Transverse colon (tissue), 4 donors: ENCODE results near the gene TMEM200A. TPM values are rescaled to one million over a fixed set of nuclear protein-coding genes. Genes with fewer than 3 reads are reported as not detected.

Experiments used
- DNase-seq: peaks from one replicate; pipeline ENCODE4 v3.0.0-alpha.2; 2019
- H3K27ac ChIP-seq, 4 donors: fragments of 200-600 bp; sonication (generic); 2 replicates each; pipeline ENCODE4 v1.5.1; 2016 to 2018; ENCODE audit warnings: inconsistent platforms in 4 of 4
- H3K27me3 ChIP-seq: fragments of 200-600 bp; sonication (generic); 2 replicates; pipeline ENCODE4 v1.5.1; 2017; ENCODE audit warnings: inconsistent platforms
- H3K36me3 ChIP-seq, 4 donors: fragments of 200-600 bp; sonication (generic); 2 replicates each; pipeline ENCODE4 v1.5.1; 2017 to 2019; ENCODE audit warnings: inconsistent platforms in 4 of 4
- H3K4me1 ChIP-seq, 4 donors: fragments of 200-600 bp; sonication (generic); 2 replicates each; pipeline ENCODE4 v1.5.1; 2017 to 2020; ENCODE audit warnings: inconsistent platforms in 4 of 4
- H3K4me3 ChIP-seq, 4 donors: fragments of 200-600 bp; sonication (generic); 1 replicate in 1 of 4; 2 replicates in 3 of 4; pipeline versions ENCODE4 v1.5.1 to v1.6.1; 2017 to 2019; ENCODE audit warnings: inconsistent platforms in 4 of 4
- H3K9me3 ChIP-seq, 2 donors: fragments of 200-600 bp; sonication (generic); 2 replicates each; pipeline ENCODE4 v1.5.1; 2017 to 2019; ENCODE audit warnings: inconsistent platforms in 2 of 2
- CTCF ChIP-seq, 5 experiments: fragments of 200-600 bp in 3 of 5; fragments of 450-650 bp in 2 of 5; sonication (generic) in 3 of 5; IDR thresholded peaks; 1 replicate in 2 of 5; 2 replicates in 3 of 5; pipeline ENCODE4 v1.5.1; 2016 to 2017; ENCODE audit warnings: antibody characterized with exemption in 5 of 5, inconsistent platforms in 3 of 5, mild to moderate bottlenecking in 2 of 5, moderate library complexity in 1 of 5
- EP300 ChIP-seq: sonication (generic); formaldehyde crosslinking; IDR thresholded peaks from one replicate; pipeline ENCODE4 v1.6.1; 2017; ENCODE audit warnings: antibody characterized with exemption, low read depth
- POLR2A ChIP-seq: fragments of 450-650 bp; IDR thresholded peaks from one replicate; pipeline ENCODE4 v1.6.1; 2016; ENCODE audit warnings: antibody characterized with exemption, mild to moderate bottlenecking, moderate library complexity
- POLR2AphosphoS5 ChIP-seq, 3 donors: sonication (generic); formaldehyde crosslinking; IDR thresholded peaks; one replicate each; pipeline ENCODE4 v1.6.1; 2016; ENCODE audit warnings: antibody characterized with exemption in 3 of 3
- WGBS, 2 donors: methylation state at CpG; one replicate each; pipeline ENCODE4 v1.1.5; 2018; ENCODE audit warnings: low coverage in 1 of 2; 5-methylcytosine and 5-hydroxymethylcytosine counted together
- in situ Hi-C, 4 donors: fragments of 200-750 bp; cut with MboI; loops; one replicate each; pipeline versions ENCODE4 v1.15.0 to v1.15.1; 2017; ENCODE audit warnings: low sequenced_read_pairs in 3 of 4, low pct_ligation_motif_present in 1 of 4, low pct_unique_long_range_greater_than_20kb in 1 of 4
- intact Hi-C: fragments of 100-400 bp; cut with DNase I; formaldehyde crosslinking; loops from one replicate; pipeline ENCODE4 v1.15.1; 2023; ENCODE audit warnings: low total_unique reads
- total RNA-seq, 4 donors: library from RNA; depleted of rRNA; stranded (reverse); fragments of >200 nt; gene quantifications; one replicate each; pipeline ENCODE4 v1.1.0, GENCODE V29; 2016

TMEM200A gene
- total RNA-seq, 4 donors from 2014 or later, result 0.20 to 19.5 (median 16.0) TPM

- in situ Hi-C loops (no loop called here), intact Hi-C loops (no loop called here)
These were observed 123.7 kb downstream of the TMEM200A start for GRCh38 chr6:130489514-130489913.

More at GRCh38 chr6:130489514-130489913, 123.7 kb downstream of the TMEM200A start:
- Histone ChIP-seq H3K36me3 (no peaks in the 10 kb centered on the region), H3K4me3 (no peak overlapping the region), H3K27me3 (no peaks in the 10 kb centered on the region), H3K4me1 (no peaks in the 10 kb centered on the region), H3K9me3 (no peaks in the 10 kb centered on the region), H3K27ac (no peak overlapping the region)
- no peak for TF ChIP-seq POLR2AphosphoS5 (IDR thresholded peaks at IDR 0.05)
- TF ChIP-seq CTCF (IDR thresholded peaks at IDR 0.05), result no peak
- TF ChIP-seq EP300, result no peak
- no peak for TF ChIP-seq POLR2A
- 88 to 100% methylated on average over 1 of the region's 1 CpG for WGBS, 2 donors
- DNase-seq, result no peak

Other genes with a start within 250 kb of the TMEM200A start
- 1 to 10 TPM in 2 of 4 donors, not detected in 2; 4.0 to 4.4 TPM for gene SAMD3, start 143.1 kb upstream of the TMEM200A start, total RNA-seq